GM21447 (cell line): ENCODE results near the gene TNS1.

Experiments used
- ATAC-seq: cut with Tn5 transposase; IDR thresholded peaks from one replicate; pipeline ENCODE4 v1.9.1; 2021; ENCODE audit not compliant: unreplicated experiment

Gene TNS1

DNA sequence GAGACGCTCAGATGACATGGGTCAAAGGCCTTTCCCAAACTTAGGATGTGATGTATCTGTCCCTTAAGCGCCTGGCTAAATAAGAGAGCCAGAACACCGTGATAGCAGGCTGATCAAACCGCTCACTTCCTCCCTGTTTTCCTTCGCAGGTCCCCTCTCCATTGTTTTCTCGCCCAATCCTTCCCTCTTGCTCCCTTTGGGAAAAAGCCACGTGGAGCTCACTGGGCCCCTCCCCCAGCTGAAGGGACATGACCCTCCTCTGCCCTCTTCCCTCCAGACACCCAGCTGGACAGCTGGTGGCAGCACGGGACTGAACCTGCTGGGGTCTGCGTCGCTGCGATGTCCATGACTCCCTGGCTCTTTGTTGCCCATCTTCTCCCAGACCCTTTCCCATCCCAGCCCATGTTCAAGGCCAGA, 201.7 kb downstream of the TNS1 start:
- no peak for ATAC-seq

DNA sequence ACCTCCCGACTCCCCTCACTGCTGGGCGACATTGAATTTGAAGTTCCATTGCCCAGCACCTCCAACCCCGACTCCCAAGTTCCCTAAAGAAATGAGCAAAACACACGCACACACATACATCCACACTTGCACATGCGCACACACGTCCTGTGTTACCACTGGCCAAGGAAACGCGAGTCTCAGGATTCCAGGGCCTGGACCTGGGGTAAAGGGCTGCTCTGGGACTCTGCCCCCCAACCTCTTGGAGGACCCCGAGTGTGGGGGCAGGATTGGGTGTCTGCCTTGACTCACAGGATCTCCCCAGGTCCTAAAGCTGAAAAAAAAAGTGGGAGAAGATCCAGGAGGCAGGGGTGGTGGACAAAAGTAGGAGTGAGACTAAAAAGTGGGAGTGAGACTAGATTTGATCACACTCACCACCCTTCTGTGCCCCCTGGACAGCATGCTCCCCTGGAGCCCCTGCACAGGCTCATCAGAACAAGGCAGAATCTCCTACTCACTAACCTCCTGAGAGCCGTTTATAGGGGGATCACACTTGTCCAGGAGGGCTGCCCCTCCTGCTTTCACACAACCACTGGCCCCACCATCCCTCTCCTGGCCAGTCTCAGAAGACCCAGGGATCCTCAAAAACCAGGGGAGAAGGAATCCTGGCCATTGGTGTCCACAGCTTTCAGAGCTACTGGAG, 202.2 kb downstream of the TNS1 start:
- no peak for ATAC-seq

DNA sequence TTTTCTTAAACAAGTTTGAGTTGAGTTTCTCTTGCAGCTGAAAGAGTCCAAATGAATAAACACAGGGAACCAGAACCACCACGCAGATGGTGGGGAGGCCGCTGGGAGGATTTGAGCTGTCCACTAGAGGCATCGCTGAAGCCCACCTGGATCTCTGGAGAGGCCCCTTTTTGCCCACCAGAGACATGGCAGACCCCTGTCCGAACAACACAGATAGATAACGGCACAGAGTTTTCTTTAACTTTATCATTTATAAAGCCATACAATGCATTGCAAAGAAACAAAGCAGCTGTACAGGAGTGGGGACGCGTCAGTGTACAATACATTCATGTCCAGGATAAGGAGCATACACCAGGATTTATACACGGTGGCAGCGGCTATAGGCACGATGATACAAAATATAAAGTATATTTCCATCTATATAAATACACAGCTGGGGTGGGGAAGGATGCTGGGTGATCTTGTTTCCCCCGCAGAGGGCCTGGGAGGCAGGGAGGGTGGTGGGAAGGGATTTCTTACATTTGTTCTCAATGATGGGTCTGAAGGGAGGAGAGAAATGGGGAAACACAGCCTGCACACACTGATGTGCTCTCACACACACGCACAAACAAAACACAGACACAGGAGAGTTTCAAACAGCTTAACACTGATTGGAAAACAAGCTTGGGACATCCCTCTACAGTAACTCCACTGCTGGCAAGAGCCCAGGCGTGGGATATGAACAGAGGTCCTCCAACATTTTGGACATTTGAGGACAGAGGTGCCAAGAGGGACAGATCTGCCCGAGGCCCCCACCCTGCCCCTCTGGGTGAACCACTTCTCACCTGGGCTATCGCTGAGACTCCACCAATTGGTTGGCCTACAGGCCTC, 203.0 kb downstream of the TNS1 start:
- no peak for ATAC-seq

DNA sequence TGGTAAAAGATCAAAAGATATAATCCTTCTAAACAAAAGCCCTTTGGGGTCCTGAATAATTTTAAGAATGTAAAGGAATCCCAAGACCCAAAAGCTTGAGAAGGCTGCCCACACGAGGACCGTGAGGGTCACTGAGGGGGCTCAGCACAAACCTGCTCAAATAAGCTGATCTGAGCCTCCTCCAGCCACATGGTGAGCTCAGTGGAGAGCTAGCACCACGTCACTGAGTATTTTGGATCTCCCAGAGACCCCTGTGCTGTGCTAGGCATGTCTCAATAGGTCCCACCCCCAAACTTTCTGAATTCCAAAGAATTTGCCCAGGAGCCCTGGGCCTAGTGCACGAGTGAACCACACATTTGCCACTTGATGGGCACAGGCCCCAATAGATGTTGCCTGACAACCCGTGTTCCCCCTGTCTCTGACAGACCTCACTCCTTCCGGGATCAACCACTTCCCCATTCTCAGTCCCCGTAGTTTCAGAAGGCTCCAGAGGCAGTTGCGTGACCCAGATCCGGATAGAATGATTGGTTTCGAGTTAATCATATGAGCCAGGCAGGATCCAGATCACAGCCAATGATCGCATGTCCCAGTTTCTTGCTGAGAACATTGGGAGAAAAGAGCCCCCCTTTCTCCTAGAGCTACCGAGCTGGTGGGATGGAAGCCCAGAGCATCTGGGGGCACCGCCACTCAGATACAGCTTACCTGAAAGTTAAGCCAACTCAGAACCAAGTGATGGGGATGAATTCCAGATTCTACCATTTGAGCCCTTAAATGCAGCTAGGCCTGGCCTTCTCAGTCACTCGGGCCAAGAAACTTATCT, 203.8 kb downstream of the TNS1 start:
- peak; percentile 66 for ATAC-seq

DNA sequence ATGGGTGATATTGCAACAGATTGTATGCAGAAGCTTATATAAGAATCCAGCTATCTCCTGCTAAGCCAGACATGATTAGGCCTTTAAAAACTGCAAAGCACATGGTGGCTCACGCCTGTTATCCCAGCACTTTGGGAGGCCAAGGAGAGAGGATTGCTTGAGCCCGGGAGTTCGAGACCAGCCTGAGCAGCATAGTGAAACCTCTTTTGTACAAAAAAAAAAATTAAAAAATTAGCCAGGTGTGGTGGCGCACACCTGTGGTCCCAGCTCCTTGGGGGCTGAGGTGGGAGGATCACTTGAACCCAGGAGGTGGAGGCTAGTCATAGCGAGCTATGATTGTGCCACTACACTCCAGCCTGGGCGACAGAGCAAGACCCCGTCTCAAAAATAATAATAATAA, 204.6 kb downstream of the TNS1 start:
- no peak for ATAC-seq

DNA sequence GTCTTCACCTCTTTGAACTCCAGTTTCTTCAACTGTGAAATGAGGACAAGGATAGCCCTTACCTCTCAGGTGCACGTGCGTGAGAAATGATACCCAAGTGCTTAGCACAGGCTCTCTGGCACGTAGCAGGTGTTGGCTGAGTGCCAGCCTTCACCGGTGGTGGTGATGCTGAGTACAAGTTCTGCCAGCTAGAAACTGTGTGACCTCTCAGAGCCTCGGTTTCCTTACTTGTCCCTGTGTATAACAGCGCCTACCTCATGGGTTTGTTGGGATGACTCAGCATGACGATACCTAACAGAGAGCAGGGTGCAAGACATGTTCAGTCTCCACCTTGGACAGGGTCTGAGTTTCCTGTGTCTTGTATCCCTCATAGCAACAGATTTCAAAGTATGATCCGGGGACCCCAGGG, 205.1 kb downstream of the TNS1 start:
- no peak for ATAC-seq

DNA sequence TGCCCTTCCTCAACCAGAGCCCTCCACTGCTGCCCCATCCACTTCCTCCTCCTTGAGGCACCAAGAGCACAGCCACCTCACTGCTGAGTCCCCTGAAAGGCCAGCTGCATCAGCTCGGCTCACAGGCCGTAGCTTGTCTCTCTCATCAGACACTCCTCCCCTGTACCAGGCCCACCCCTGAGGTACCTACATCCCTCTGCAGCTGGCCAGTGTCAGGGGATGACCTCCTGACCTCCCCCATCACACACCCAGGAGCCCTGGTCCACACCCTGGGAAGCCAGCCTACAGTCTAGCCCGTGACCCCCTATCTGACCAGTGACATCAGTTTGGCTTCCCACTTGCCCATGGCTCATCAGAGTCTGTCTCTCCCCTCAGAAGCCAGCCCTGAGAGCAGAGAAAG, 205.6 kb downstream of the TNS1 start:
- no peak for ATAC-seq

DNA sequence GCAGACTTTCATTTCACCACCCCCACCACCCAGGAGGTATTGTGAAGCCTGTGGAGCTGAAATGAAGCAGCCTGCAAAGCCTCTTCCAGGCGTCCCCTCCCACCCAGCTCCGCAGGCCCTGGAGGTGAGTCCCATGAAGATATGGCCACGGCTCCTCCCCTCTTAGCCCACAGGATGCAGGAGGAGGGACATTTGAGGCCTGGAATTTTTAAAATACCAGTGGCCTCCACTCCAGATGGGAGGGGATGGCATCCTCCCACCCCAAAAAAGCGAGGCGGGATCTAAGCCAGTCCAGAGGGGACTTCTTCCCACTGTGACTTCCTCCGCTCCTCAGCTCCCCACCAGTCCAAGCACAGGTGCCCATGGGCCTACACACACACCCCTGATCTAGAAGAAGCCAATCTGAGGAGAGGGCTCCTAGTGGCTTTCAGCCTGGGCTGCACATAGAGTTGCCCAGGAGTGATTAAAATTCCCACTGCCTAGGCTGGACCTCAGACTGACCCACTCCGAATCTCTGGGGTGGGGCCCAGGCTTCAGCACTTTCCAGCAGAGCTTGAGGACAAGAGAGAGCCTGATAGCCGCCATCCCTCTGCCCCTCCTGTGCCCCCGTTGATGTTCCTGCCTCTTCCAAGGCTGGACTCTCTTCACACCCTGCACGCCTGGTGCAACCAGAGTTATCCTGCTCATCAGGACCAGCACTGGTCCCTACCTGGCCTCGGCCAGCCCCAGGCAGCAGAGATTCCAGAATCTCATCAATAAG, 206.9 kb downstream of the TNS1 start:
- no peak for ATAC-seq

DNA sequence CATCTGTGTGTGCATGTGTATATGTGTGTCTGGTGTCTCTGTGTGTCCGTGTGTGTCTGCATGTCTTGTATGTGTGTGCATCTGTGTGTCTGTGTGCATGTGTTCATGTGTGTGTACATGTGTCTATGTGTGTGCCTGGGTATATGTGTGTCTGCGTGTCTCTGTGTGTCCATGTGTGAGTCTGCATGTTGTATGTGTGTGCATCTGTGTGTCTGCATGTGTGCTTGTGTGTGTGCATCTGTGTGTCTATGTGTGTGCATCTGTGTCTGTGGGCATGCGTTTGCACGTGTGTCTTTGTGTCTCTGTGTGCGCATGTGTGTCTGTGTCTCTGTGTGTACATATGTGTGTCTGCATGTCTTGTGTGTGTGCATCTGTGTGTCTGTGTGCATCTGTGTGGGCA, 207.7 kb downstream of the TNS1 start:
- ATAC-seq, result no peak

DNA sequence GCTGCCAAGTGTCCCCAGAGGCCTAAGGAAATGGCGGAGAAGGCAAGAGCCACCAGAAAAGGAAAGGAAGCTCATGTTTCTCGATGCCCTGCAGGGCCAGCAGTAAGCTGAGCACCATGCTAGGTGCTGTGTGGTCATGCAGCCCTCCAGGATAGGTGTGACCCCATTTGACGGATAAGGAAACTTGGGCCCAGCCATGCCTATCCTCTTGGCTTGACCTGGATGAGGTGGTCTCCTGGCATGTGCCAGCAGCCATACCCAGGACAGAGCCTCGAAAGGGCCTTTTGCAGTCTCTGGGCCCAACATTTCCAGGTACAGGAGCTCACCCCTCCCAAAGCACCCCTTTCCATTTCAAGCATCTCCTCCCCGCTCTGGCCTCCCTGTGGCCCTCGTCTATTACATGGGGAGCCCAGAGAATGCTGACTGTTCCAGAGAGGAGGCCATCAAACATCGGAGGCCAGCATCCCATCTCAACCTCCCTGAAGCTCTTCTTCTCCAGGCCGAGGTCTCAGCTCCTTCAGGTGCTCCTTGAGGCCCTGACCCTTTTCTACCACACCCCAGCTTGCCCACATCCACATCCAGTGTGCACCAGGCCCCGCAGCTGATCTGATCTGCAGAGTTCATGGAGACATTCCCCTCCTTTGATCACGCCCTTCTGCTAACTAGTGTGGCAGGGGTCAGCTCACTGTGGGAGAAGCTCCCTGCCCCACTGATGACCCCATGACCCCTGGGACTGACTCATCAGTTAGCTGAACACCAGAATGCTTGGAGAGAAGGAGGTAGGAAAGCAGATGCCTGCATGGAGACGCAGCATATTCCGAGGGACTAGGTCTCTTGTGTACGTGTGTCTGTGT, 208.4 kb downstream of the TNS1 start:
- ATAC-seq, result no peak

DNA sequence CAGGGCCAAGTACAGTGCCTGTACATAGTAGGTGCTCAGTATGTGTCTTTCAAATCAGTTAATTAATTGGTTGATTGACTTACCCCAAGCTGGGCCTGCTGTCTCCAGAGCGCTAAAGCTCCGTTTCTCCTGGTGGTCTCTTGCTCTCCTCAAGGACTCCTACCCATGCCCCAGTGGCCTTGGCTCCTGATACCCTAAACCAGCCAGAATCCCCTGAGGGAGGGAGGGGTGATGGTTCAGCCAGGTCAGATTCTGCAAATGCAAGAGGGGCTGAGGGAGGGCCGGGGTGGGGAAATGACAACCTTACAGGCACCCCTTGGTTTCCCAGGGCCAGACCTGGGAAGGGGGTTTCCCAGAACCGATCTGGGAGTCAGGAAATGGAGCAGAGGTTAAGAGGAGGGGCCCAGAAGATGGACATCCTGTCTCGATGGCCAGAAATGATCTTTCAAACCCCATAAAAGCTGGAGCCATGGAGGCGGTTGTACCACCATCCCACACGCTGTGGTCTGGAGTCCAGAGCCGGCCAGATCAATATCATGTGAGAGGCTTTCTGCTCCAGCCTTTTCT, 209.1 kb downstream of the TNS1 start:
- no peak for ATAC-seq

DNA sequence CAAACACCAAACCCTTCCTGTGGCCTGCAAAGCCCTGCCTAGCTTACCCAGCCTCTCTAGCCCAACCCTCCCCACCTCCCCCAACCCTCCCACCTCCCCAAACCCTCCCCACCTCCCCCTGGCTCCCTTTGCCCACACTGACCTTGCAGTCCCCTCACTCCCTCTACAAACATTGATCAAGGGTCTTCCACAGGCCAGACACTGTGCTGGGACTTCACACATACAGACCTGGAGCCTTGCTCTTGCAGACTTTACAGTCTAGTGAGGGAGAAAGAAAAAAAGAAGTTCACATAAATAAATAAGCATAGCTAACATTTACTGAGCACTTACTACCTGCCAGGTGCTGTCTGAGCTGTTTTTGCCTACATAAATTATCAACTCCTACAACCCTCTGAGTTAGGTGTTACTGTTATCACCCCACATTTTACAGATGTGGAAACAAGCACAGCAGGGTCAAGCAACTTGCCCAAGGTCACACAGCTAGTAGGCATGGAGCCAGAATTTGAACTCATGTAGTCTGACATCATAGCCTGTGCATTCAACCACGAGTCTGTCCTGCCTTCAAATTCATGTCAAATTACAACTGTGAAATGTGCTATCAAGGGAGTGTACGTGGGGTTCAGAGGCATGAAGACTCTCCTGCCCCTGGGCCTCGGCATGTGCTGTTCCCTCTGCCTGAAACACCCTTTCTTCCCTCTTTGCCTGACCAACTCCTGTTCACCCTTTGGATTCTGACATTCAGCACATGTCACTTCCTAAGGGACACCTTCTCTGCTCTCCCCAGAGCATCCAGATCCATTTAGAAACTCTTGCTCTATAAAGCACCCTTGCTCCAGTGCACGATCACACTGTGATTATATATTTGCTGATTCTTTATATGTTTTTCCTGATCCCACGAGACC, 209.9 kb downstream of the TNS1 start:
- no peak for ATAC-seq

DNA sequence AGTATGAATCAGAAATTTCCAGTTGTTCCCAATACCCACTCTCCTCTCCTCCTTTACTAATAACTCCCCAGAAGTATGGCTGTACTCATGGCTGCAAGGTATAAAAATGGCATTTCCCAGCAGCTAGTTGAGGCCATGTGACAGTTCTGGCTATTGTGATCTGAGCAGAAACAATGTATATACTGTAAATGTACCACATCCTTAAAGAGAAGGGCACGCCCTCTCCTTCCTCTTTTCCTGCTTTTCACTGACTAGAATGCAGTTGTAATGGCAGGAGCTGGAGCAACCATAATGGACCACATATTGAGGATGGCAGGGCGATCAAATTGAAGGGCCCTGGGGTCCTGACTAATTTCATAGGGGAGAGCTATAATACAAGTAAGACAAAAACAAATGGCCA, 211.2 kb downstream of the TNS1 start:
- ATAC-seq, result no peak

DNA sequence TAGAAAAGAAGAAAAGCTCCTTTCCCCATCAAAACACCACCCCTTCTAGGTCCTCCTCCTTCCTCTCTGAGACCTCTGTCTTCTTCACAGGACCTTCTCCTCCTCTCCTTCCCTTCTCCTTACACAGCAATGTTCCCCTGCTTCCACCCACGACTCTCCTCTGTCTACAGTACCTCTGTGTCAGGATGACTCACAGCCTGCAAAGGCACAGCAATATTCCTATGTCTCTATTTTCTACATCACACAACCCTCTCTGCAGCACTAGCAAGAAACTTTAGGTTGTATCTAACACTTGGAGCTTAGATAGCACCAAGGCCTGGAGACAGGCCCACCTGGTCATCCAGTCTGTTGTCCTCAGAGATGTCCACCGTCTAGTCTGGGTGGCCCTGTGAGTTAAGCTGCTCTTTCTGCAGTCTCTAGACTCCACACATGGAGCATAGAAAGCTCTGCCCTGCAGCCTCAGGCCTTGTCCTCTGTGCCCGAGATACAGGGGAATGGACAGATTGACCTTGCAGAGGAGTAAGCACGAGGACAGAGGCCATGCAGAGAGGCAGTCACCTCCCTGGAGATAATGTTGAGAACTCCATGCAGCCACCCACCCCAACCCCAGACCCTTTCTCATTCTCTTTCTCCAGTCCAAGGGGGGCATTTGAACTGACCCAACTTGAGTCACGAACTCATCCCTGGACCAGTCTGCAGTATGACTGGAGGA, 212.0 kb downstream of the TNS1 start:
- ATAC-seq, result no peak

DNA sequence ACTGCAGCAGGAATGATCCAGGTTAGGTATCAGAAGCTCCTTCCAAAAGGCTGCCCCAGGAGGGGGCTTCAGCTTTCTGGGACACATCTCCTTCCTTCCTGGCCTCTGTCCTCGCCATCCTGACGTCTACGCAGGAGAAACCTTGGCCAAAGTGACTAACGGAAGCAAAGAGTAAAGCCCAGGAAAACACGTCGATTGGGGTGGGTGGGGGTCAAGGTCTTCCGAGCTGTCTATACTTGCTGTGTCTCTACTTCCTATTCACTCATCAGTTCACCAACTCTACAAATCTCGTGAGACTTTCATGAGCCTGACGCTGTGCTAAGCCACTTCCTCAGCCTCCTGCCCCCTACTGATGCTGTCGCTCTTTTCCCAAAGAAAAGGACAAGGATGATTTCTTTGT, 212.6 kb downstream of the TNS1 start:
- ATAC-seq, result no peak

DNA sequence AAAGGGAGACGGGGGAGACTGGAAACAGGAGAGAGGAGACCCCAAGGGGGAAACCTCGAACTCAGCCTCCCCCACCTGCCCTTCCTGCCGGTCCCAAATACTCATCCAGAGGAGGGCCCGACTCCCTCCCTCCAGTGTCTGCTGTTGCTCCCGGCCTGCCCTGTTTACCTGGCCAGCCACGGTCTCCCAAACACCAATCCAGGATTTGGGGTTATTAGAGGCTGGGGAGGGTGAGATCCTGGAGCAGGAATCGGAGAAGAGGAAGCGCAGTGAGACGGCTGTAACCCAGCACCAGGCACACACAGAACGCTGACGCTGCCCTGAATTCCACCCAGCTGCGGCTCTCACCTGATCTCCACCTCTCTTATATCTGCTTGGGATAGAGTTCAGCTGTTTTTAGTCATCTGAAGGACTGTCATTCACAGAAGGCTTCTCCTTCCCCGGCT, 213.0 kb downstream of the TNS1 start:
- ATAC-seq, result no peak

DNA sequence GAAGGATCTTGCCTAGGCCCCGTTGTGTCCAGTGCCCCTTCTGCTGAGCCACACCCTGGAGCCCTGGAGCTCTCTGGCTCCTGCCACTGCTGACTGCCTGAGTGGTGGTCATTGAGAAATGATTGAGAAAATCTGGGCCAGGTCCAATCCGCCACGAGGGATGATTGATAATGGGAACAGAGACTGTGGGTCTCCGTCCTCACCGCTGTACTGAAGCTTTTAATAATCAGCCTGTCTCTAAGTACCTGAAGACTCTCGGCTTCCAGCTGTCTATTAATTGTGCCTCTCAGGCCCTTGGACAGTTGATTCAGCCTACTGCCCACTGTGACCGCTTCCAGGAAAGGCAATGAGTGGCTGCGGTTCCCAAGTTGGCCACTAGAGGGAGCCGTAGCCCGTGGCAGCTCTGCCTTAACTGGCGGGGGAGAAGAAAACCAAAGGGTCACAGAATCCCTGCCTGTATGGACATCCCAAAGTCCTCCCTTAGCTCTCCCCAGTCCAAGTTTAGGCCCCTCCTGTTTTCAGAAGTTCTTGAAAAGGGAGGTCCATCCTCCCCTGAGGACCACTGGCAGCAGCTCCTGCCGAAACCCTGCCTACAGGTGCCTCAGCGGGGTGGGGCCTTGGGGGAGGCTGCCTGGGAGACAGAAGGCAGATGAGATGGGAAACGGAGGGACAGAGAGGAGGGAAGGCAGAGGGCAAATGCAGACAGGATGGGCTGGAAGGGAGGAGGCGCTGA, 213.6 kb downstream of the TNS1 start:
- no peak for ATAC-seq
